Endothelial cell of hepatic sinusoid (primary cell): ENCODE data around the gene BLOC1S4.
"Not testable (repeated sequence)": the region's sequence is repeated elsewhere in the genome, so short reads cannot be mapped to it uniquely, and the experiment has no call there.

Experiments used
- in situ Hi-C: cut with HindIII; loops from 2 replicates; pipeline ENCODE4 v1.10.0; 2017; ENCODE audit warnings: low sequenced_read_pairs

BLOC1S4 gene

GRCh38 chr4:6734165-6734786 lies 18.3 kb downstream of the BLOC1S4 start:
- in situ Hi-C loops, result no loop called here

GRCh38 chr4:6739920-6740319 lies 23.9 kb downstream of the BLOC1S4 start:
- in situ Hi-C loops, result loop anchor here (5.0 kb wide), 2 partner anchors 42 to 78 kb away; partner anchors contain the start of gene KIAA0232

- in situ Hi-C loops, result loop anchor here (5.0 kb wide), 2 partner anchors 42 to 78 kb away; partner anchors contain the start of gene KIAA0232
Measured at GRCh38 chr4:6740347-6740746, 24.4 kb downstream of the BLOC1S4 start.

- in situ Hi-C loops, result loop anchor here (5.0 kb wide), 2 partner anchors 40 to 80 kb away; partner anchors contain the start of gene KIAA0232
Measured at GRCh38 chr4:6742507-6742906, 26.5 kb downstream of the BLOC1S4 start.

GRCh38 chr4:6742989-6743388 lies 27.0 kb downstream of the BLOC1S4 start:
- in situ Hi-C loops, result loop anchor here (5.0 kb wide), 2 partner anchors 39 to 81 kb away; partner anchors contain the start of gene KIAA0232

- in situ Hi-C loops, result no loop called here
Measured at GRCh38 chr4:6746721-6747293, 30.8 kb downstream of the BLOC1S4 start.

- in situ Hi-C loops, result no loop called here
Measured at GRCh38 chr4:6747294-6748051, 31.5 kb downstream of the BLOC1S4 start.

- in situ Hi-C loops, result no loop called here
Measured at GRCh38 chr4:6748286-6748685, 32.3 kb downstream of the BLOC1S4 start.

GRCh38 chr4:6749340-6750171 lies 33.6 kb downstream of the BLOC1S4 start:
- in situ Hi-C loops, result no loop called here

- in situ Hi-C loops, result no loop called here
Measured at GRCh38 chr4:6750286-6751221, 34.6 kb downstream of the BLOC1S4 start.

- in situ Hi-C loops, result no loop called here
Measured at GRCh38 chr4:6751611-6752485, 35.9 kb downstream of the BLOC1S4 start.

- in situ Hi-C loops, result no loop called here
Measured at GRCh38 chr4:6752486-6752829, 36.5 kb downstream of the BLOC1S4 start.

GRCh38 chr4:6753103-6753560 lies 37.2 kb downstream of the BLOC1S4 start:
- in situ Hi-C loops, result no loop called here

- in situ Hi-C loops, result no loop called here
Measured at GRCh38 chr4:6753891-6754290, 37.9 kb downstream of the BLOC1S4 start.

GRCh38 chr4:6754481-6755087 lies 38.6 kb downstream of the BLOC1S4 start:
- in situ Hi-C loops, result no loop called here

GRCh38 chr4:6755088-6755753 lies 39.2 kb downstream of the BLOC1S4 start:
- in situ Hi-C loops, result no loop called here

GRCh38 chr4:6756345-6756744 lies 40.4 kb downstream of the BLOC1S4 start:
- in situ Hi-C loops, result not testable (repeated sequence)

GRCh38 chr4:6758728-6759127 lies 42.8 kb downstream of the BLOC1S4 start:
- in situ Hi-C loops, result no loop called here
